ENCODE data around the gene CRISPLD2.

DNA sequence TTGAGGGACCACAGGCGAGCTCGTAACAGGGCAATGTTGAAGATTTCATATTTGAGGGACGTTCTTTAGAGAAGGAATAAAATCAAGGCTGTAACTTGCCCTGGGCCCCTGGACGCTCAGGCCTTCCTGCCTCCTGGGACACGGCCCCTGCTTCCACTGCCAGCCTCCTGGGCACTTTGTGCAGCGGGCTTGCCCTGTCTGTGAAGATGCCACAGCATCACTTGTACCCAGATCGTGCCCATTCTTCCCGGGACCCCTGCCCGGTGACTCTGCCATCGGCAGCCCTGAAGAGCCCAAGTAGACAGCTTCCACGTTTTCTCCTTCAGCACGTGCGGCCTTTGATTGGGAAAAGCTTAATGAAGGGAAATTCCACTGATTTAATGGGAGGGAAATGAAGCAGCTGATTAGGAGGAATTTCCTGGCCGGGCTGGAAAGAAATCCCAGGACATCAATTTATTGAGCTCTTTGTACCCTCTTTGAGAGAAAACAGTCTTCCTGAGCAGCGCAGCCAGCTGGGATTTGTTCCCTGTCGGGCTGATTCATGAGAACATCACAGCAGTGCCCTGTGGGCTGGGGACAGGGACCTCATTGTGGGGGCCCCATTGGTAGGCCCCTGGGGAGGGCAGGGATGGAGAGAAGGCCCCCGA is 71.5 kb downstream of the CRISPLD2 start:
- TF ChIP-seq, protein P1, sequence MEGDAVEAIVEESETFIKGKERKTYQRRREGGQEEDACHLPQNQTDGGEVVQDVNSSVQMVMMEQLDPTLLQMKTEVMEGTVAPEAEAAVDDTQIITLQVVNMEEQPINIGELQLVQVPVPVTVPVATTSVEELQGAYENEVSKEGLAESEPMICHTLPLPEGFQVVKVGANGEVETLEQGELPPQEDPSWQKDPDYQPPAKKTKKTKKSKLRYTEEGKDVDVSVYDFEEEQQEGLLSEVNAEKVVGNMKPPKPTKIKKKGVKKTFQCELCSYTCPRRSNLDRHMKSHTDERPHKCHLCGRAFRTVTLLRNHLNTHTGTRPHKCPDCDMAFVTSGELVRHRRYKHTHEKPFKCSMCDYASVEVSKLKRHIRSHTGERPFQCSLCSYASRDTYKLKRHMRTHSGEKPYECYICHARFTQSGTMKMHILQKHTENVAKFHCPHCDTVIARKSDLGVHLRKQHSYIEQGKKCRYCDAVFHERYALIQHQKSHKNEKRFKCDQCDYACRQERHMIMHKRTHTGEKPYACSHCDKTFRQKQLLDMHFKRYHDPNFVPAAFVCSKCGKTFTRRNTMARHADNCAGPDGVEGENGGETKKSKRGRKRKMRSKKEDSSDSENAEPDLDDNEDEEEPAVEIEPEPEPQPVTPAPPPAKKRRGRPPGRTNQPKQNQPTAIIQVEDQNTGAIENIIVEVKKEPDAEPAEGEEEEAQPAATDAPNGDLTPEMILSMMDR (IDR thresholded peaks at IDR 0.05): no peak
- TF ChIP-seq POLR2A (IDR thresholded peaks at IDR 0.05) (no peak), EP300 (IDR thresholded peaks at IDR 0.05) (no peak), POLR2AphosphoS5 (IDR thresholded peaks at IDR 0.05) (no peak)
